GM12878 (cell line): Measurements from ENCODE around the gene SNX11. TPM values are rescaled to one million over a fixed set of nuclear protein-coding genes. Genes with fewer than 3 reads are reported as not detected.
A peak's percentile ranks its signal among the peaks of the same experiment; 100 is the strongest.

Experiments
- ATAC-seq: fragments of 200-7000 bp; cut with Tn5 transposase; 3 replicates; pipeline ENCODE4 v1.9.1; 2020; ENCODE audit warnings: mild to moderate bottlenecking, moderate library complexity
- BruUV-seq: library from RNA; stranded (reverse); fragments of 400-500 nt; replicated peaks from 2 replicates; lab custom pipeline; 2021; lab: Mats Ljungman, UMichigan
- CTCF ChIA-PET: fragments of 300-600 bp; sonication (Branson Sonifier 250); formaldehyde crosslinking; extraction: SDS; loops from one replicate; lab custom pipeline; 2021; ENCODE audit warnings: inconsistent platforms; lab: Yijun Ruan, JAX
- POLR2A ChIA-PET: fragments of 350-600 bp; formaldehyde crosslinking; extraction: SDS; loops from one replicate; lab custom pipeline; 2021; ENCODE audit warnings: inconsistent platforms; lab: Charles Lee
- RAD21 ChIA-PET: fragments of 300-600 bp; sonication (Branson Sonifier 250); formaldehyde crosslinking; loops from one replicate; lab custom pipeline; 2023; ENCODE audit warnings: antibody characterized with exemption; ENCODE audit not compliant: unreplicated experiment; lab: Charles Lee
- SMC1A ChIA-PET: fragments of 300-600 bp; sonication (Branson Sonifier 250); formaldehyde crosslinking; loops from one replicate; lab custom pipeline; 2023; ENCODE audit not compliant: unreplicated experiment, uncharacterized antibody; lab: Charles Lee
- DNase-seq: peaks from one replicate; pipeline ENCODE4 v3.0.0-alpha.2; 2011; ENCODE audit warnings: low read depth, low spot score
- FAIRE-seq: peaks from 3 replicates; lab custom pipeline; 2011; peaks lifted over from hg19 to GRCh38; lab: Jason Lieb, UNC
- H2AFZ ChIP-seq: 2 replicates; pipeline ENCODE4 v1.6.0; 2011; ENCODE audit warnings: low read depth, low read length, control low read depth; ENCODE audit not compliant: control insufficient read depth
- H3K27ac ChIP-seq: 2 replicates; pipeline ENCODE4 v1.5.1; 2011; ENCODE audit warnings: control low read depth; ENCODE audit not compliant: control insufficient read depth, insufficient read depth
- H3K27me3 ChIP-seq, 2 experiments: replicated peaks in 1 of 2; 2 replicates each; pipeline versions ENCODE4 v1.6.0 to v1.6.1; 2011; ENCODE audit warnings: low read length in 1 of 2; ENCODE audit not compliant: control insufficient read depth in 2 of 2, insufficient read depth in 2 of 2
- H3K36me3 ChIP-seq, 2 experiments: 2 replicates each; pipeline ENCODE4 v1.5.1; 2011; ENCODE audit warnings: low read length in 1 of 2; ENCODE audit not compliant: control insufficient read depth in 2 of 2, insufficient read depth in 2 of 2
- H3K4me1 ChIP-seq: 2 replicates; pipeline ENCODE4 v1.6.1; 2011; ENCODE audit warnings: mild to moderate bottlenecking, low read length, moderate library complexity, mixed read lengths; ENCODE audit not compliant: control insufficient read depth, insufficient read depth
- H3K4me2 ChIP-seq: 2 replicates; pipeline ENCODE4 v1.6.0; 2011; ENCODE audit warnings: control low read depth; ENCODE audit not compliant: control insufficient read depth, insufficient read depth
- H3K4me3 ChIP-seq: fragments of 200-600 bp; sonication (generic); 2 replicates; pipeline ENCODE4 v1.5.1; 2016
- H3K79me2 ChIP-seq: 2 replicates; pipeline ENCODE4 v1.6.0; 2011; ENCODE audit warnings: low read length; ENCODE audit not compliant: control insufficient read depth, insufficient read depth
- H3K9ac ChIP-seq: 2 replicates; pipeline ENCODE4 v1.8.0; 2011; ENCODE audit warnings: low read length, control low read depth, mixed read lengths; ENCODE audit not compliant: control insufficient read depth, insufficient read depth
- H3K9me3 ChIP-seq: replicated peaks from 3 replicates; pipeline ENCODE4 v1.5.1; 2011; ENCODE audit warnings: mild to moderate bottlenecking, low read length; ENCODE audit not compliant: control insufficient read depth, insufficient read depth
- H4K20me1 ChIP-seq: 2 replicates; pipeline ENCODE4 v1.6.0; 2011; ENCODE audit not compliant: control insufficient read depth, insufficient read depth
- CHD1 ChIP-seq: IDR thresholded peaks from 2 replicates; pipeline ENCODE4 v1.6.1; 2012; ENCODE audit warnings: low read depth, low read length, improper control_type of control experiment
- DPF2 ChIP-seq: fragments of 450-650 bp; IDR thresholded peaks from 2 replicates; pipeline ENCODE4 v1.6.1; 2017; ENCODE audit warnings: mild to moderate bottlenecking
- MLLT1 ChIP-seq: fragments of 450-650 bp; IDR thresholded peaks from 2 replicates; pipeline ENCODE4 v1.6.1; 2016; ENCODE audit warnings: mild to moderate bottlenecking
- NKRF ChIP-seq: fragments of 450-650 bp; conservative IDR thresholded peaks from 2 replicates; pipeline ENCODE4 v1.6.1; 2017; ENCODE audit warnings: mild to moderate bottlenecking, moderate library complexity
- TARDBP ChIP-seq: IDR thresholded peaks from 2 replicates; pipeline ENCODE4 v1.6.1; 2016; ENCODE audit warnings: borderline replicate concordance
- ZNF217 ChIP-seq: fragments of 450-650 bp; IDR thresholded peaks from 2 replicates; pipeline ENCODE4 v1.6.1; 2017; ENCODE audit warnings: antibody characterized with exemption, mild to moderate bottlenecking
- ZNF384 ChIP-seq: IDR thresholded peaks from 2 replicates; pipeline ENCODE4 v1.6.1; 2012; ENCODE audit warnings: low read depth, mild to moderate bottlenecking, low read length, improper control_type of control experiment, borderline replicate concordance
- WGBS: methylation state at CpG from one replicate; pipeline ENCODE4 v1.1.6; 2016; ENCODE audit warnings: low lambda C conversion rate; ENCODE audit not compliant: insufficient replicate concordance, insufficient coverage; ENCODE audit errors: missing lambda C conversion rate; 5-methylcytosine and 5-hydroxymethylcytosine counted together
- in situ Hi-C: fragments of 300-500 bp; cut with MboI; formaldehyde crosslinking; loops from 9 replicates; pipeline ENCODE4 v1.14.3; 2018; ENCODE audit warnings: mixed read lengths
- intact Hi-C: fragments of 100-400 bp; cut with micrococcal nuclease; formaldehyde crosslinking; loops from one replicate; pipeline ENCODE4 v1.14.2; 2022; ENCODE audit not compliant: unreplicated experiment
- polyA plus RNA-seq, 11 experiments: library from polyadenylated mRNA; depleted of rRNA in 4 of 11; unstranded in 6 of 11; stranded (reverse) in 5 of 11; fragments of >200 nt; fragmentation: Nextera tagmentation in 4 of 11; fragmentation: Illumina TruSeq in 1 of 11; extraction: Ambion mirVana in 4 of 11; extraction: Trizol in 1 of 11; gene quantifications; 1 replicate in 1 of 11; 2 replicates in 10 of 11; pipeline versions ENCODE4 v1.2.1 to v1.2.3, GENCODE V29; 2011 to 2016; ENCODE audit warnings: inconsistent platforms in 2 of 11, missing spikeins in 2 of 11, low read depth in 1 of 11
- total RNA-seq, 4 experiments: library from RNA; depleted of rRNA in 3 of 4; stranded (reverse); fragments of >200 nt in 3 of 4; fragmentation: Illumina TruSeq in 1 of 4; extraction: Trizol in 1 of 4; gene quantifications; 2 replicates each; pipeline versions ENCODE4 v1.2.1 to v1.2.3, GENCODE V29; 2013 to 2021

SNX11 gene
- total and polyA plus RNA-seq, 10 of the 15 experiments (the other 5 are each of a cell fraction or from before 2014, with no cell fraction given), result 34.2 to 127 (median 61.8) TPM

- TF ChIP-seq NKRF (no peak), ZNF217 (no peak), CHD1 (no peak), DPF2 (no peak), TARDBP (no peak)
- TF ChIP-seq, all 136 proteins: peak for 0
These were observed 12.0 kb upstream of the SNX11 start (continued) for GRCh38 chr17:48095611-48096010.

GRCh38 chr17:48100160-48100559 is 7.4 kb upstream of the SNX11 start:
- H3K27ac ChIP-seq, result peak overlapping the region; percentile 80
- H3K4me3 ChIP-seq, result peak overlapping the region; percentile 87
- intact Hi-C loops, result no loop called here
- WGBS, result 72% methylated on average over 10 of the region's 10 CpGs
- H3K27me3 ChIP-seq, result no peaks in the 10 kb centered on the region
- H3K9me3 ChIP-seq, result peaks cover 3% of the 10 kb centered on the region; the same call in 2 of the 3 replicates
- no peak for ATAC-seq
- H2AFZ ChIP-seq, result no peak overlapping the region
- TF ChIP-seq ZNF384 (no peak), MLLT1 (peak; percentile 87)
- TF ChIP-seq, all 136 proteins: peak for 1
- in situ Hi-C loops, result no loop called here
- H3K9ac ChIP-seq, result peak overlapping the region; percentile 76
- H4K20me1 ChIP-seq, result no peaks in the 10 kb centered on the region
- ChIA-PET RAD21 (interaction anchor here (0.6 to 9.5 kb wide), 4 partner anchors 12 to 43 kb away, joined by 3 to 113 read pairs (median 4); no protein-coding TSS in a partner anchor), SMC1A (interaction anchor here (0.6 to 9.5 kb wide), 5 partner anchors 8 to 781 kb away, joined by 3 to 66 read pairs (median 4); partner anchors contain the start of gene SNX11), CTCF (interaction anchor here (1.4 to 33.4 kb wide), 5 partner anchors 9 to 74 kb away, joined by 4 to 525 read pairs (median 32); partner anchors contain the start of gene SNX11), POLR2A (interaction anchor here (0.8 to 3.6 kb wide), 3 partner anchors 8 to 13 kb away, joined by 3 to 23 read pairs (median 4); partner anchors contain the start of gene SNX11)
- peaks cover 48% of the 10 kb centered on the region for H3K79me2 ChIP-seq
- peak overlapping the region; percentile 87 for H3K4me2 ChIP-seq
- DNase-seq (no peak), FAIRE-seq (no peak)
- peaks cover 26% of the 10 kb centered on the region for H3K4me1 ChIP-seq
- BruUV-seq, result no TSS peak
- H3K36me3 ChIP-seq, result no peaks in the 10 kb centered on the region; a peak in 1 of 4 replicates
